Right lobe of liver (tissue), 4 donors: ENCODE data around the gene S1PR5.

Experiments used
- POLR2A ChIP-seq: fragments of 450-650 bp; IDR thresholded peaks from one replicate; pipeline ENCODE4 v1.6.1; 2017; ENCODE audit warnings: antibody characterized with exemption, mild to moderate bottlenecking
- TF ChIP-seq, protein P1 (sequence below), 4 donors: fragments of 200-600 bp in 3 of 4; fragments of 450-650 bp in 1 of 4; IDR thresholded peaks; one replicate each; pipeline versions ENCODE4 v1.5.1 to v1.8.0; 2016 to 2022; ENCODE audit warnings: antibody characterized with exemption in 4 of 4, mild to moderate bottlenecking in 2 of 4
- donor health status: DM: no; HTN: no; CAD: no.
- donor health status: DM: no; HTN: no; CAD: no.
- donor health status: DM: no; HTN: yes; CAD: no.

GRCh38 chr19:10520652-10521318 lies 3.5 kb upstream of the S1PR5 start:
- TF ChIP-seq, protein P1, sequence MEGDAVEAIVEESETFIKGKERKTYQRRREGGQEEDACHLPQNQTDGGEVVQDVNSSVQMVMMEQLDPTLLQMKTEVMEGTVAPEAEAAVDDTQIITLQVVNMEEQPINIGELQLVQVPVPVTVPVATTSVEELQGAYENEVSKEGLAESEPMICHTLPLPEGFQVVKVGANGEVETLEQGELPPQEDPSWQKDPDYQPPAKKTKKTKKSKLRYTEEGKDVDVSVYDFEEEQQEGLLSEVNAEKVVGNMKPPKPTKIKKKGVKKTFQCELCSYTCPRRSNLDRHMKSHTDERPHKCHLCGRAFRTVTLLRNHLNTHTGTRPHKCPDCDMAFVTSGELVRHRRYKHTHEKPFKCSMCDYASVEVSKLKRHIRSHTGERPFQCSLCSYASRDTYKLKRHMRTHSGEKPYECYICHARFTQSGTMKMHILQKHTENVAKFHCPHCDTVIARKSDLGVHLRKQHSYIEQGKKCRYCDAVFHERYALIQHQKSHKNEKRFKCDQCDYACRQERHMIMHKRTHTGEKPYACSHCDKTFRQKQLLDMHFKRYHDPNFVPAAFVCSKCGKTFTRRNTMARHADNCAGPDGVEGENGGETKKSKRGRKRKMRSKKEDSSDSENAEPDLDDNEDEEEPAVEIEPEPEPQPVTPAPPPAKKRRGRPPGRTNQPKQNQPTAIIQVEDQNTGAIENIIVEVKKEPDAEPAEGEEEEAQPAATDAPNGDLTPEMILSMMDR (IDR thresholded peaks at IDR 0.05) = no peak
- no peak for TF ChIP-seq POLR2A
